ENCODE data around the gene NR1I3. TPM values are rescaled to one million over a fixed set of nuclear protein-coding genes. Genes with fewer than 3 reads are reported as not detected.

Gene NR1I3
- total RNA-seq, 4 donors from 2014 or later: not detected

DNA sequence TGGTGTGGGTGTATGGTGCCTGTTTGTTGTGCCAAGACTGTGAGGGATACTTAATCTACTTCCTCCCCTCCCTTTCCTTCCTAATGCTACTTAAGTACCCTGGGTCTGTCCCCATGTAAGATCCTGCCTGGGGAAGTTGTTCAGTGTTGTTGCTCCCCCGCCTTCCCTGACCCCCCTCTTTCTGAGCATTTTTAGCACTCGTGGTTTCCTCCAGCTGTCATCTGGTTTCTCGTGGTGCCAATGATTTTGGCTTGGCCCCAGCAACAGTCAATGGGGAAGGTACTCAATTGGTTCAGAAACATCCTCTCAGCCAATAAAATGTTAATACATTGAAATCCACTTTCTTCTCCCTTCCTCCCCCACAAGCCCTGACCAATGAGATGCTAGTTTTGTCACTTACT lies 52.7 kb downstream of the NR1I3 start:
- Histone ChIP-seq H3K4me1 (peaks cover 21% of the 10 kb centered on the region in 2 donors), H3K9me3 (no peaks in the 10 kb centered on the region), H3K4me3 (no peak overlapping the region), H3K27ac (peak overlapping the region; percentile 61 to 77 (median 69)), H3K27me3 (no peaks in the 10 kb centered on the region), H3K36me3 (no peaks in the 10 kb centered on the region)
- DNase-seq (peak; percentile 54 to 65), ATAC-seq (peak; percentile 71 to 77)
- TF ChIP-seq POLR2A (IDR thresholded peaks at IDR 0.05): no peak
- TF ChIP-seq, protein P1, sequence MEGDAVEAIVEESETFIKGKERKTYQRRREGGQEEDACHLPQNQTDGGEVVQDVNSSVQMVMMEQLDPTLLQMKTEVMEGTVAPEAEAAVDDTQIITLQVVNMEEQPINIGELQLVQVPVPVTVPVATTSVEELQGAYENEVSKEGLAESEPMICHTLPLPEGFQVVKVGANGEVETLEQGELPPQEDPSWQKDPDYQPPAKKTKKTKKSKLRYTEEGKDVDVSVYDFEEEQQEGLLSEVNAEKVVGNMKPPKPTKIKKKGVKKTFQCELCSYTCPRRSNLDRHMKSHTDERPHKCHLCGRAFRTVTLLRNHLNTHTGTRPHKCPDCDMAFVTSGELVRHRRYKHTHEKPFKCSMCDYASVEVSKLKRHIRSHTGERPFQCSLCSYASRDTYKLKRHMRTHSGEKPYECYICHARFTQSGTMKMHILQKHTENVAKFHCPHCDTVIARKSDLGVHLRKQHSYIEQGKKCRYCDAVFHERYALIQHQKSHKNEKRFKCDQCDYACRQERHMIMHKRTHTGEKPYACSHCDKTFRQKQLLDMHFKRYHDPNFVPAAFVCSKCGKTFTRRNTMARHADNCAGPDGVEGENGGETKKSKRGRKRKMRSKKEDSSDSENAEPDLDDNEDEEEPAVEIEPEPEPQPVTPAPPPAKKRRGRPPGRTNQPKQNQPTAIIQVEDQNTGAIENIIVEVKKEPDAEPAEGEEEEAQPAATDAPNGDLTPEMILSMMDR (IDR thresholded peaks at IDR 0.05 in 4 of 5, conservative IDR thresholded peaks at IDR 0.05 in 1 of 5): no peak
- in situ Hi-C loops (cut with MboI; ENCODE audit: low sequenced_read_pairs in 4 of 4) (loop anchor here in 1 of 4 donors (25.0 kb wide), 1 partner anchor 577 kb away; the partner anchor contains the start of gene ATF6), intact Hi-C loops (cut with DNase I; ENCODE audit: low total_unique reads) (no loop called here)

DNA sequence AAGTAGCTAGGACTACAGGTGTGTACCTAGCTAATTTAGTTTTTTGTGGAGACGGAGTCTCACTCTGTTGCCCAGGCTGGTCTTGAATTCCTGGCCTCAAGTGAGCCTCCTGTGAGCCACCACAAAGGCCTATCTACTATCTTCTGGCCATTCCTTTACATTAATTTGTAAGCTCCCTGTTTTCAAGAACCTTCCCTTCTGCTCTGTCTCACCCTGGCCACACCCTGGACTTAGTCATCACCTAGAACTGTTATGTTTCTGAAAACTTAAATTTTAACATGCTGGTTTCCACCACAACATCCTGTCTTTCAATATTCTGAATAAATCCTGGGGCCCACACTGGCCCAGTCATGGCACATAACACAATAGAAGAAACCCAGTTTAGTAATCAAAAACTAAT lies 55.8 kb downstream of the NR1I3 start:
- in situ Hi-C loops (cut with MboI; ENCODE audit: low sequenced_read_pairs in 4 of 4): loop anchor here in 1 of 4 donors (25.0 kb wide), 1 partner anchor 580 kb away; the partner anchor contains the start of gene ATF6
- Histone ChIP-seq H3K4me1 (peaks cover 21% of the 10 kb centered on the region in 2 donors), H3K27me3 (no peaks in the 10 kb centered on the region), H3K9me3 (no peaks in the 10 kb centered on the region), H3K4me3 (no peak overlapping the region), H3K27ac (no peak overlapping the region), H3K36me3 (no peaks in the 10 kb centered on the region)
- intact Hi-C loops (cut with DNase I; ENCODE audit: low total_unique reads): no loop called here
- ATAC-seq (no peak), DNase-seq (no peak)
- TF ChIP-seq, protein P1 (IDR thresholded peaks at IDR 0.05 in 4 of 5, conservative IDR thresholded peaks at IDR 0.05 in 1 of 5): no peak
- TF ChIP-seq POLR2A (IDR thresholded peaks at IDR 0.05): no peak

DNA sequence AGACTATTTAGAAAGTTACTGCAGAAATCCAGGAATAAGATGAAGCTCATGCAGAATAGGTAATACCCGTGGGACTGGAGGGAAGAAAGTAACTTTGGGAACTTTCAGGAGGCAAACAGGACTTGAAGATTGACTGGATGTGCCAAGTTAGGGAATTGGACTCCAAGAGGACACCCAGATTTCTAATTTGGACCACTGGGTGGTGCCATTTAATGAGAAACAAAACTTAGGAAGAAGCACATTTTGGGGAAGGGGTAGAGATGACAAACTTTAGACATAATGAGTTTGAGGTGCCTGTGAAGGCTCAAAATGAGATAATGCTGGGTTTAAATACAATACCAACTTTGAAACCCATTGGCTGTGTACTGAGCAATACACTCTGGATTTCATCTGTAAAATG lies 57.4 kb downstream of the NR1I3 start:
- peaks cover 21 to 22% of the 10 kb centered on the region in 2 donors for H3K4me1 ChIP-seq
- no peaks in the 10 kb centered on the region for H3K9me3 ChIP-seq
- in situ Hi-C loops (cut with MboI; ENCODE audit: low sequenced_read_pairs in 4 of 4): loop anchor here in 1 of 4 donors (25.0 kb wide), 1 partner anchor 582 kb away; the partner anchor contains the start of gene ATF6
- H3K36me3 ChIP-seq: no peaks in the 10 kb centered on the region
- ATAC-seq: no peak
- H3K27ac ChIP-seq: no peak overlapping the region
- intact Hi-C loops (cut with DNase I; ENCODE audit: low total_unique reads): no loop called here
- DNase-seq: no peak
- TF ChIP-seq POLR2A (IDR thresholded peaks at IDR 0.05): no peak
- TF ChIP-seq, protein P1 (IDR thresholded peaks at IDR 0.05 in 4 of 5, conservative IDR thresholded peaks at IDR 0.05 in 1 of 5): no peak
- no peak overlapping the region for H3K4me3 ChIP-seq
- no peaks in the 10 kb centered on the region for H3K27me3 ChIP-seq

DNA sequence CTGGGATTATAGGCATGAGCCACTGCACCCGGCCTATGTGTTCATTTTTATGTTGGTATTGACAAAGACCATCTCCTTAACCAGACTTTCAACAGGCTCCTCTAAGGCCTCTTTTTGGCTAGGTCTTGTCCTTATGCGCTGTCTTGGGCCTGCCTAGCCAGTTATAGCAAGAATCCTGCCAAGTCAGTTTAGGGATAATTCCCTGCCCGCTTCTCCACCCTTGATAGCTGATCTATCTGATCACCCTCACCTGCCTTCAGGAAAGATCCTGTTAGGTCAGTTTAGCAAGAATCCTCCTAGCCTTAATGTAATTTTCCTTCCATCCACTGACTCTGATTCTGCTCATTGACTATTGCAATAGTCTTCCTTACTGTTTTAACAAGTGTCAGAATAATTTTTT lies 58.3 kb downstream of the NR1I3 start:
- intact Hi-C loops (cut with DNase I; ENCODE audit: low total_unique reads): no loop called here
- H3K36me3 ChIP-seq: peaks cover 0 to 8% of the 10 kb centered on the region in 2 donors
- TF ChIP-seq POLR2A (IDR thresholded peaks at IDR 0.05): no peak
- TF ChIP-seq, protein P1 (IDR thresholded peaks at IDR 0.05 in 4 of 5, conservative IDR thresholded peaks at IDR 0.05 in 1 of 5): no peak
- H3K4me3 ChIP-seq: no peak overlapping the region
- peaks cover 12 to 15% of the 10 kb centered on the region in 2 donors for H3K4me1 ChIP-seq
- no peaks in the 10 kb centered on the region for H3K27me3 ChIP-seq
- no peak overlapping the region for H3K27ac ChIP-seq
- DNase-seq (no peak), ATAC-seq (no peak)
- no peaks in the 10 kb centered on the region for H3K9me3 ChIP-seq
- in situ Hi-C loops (cut with MboI; ENCODE audit: low sequenced_read_pairs in 4 of 4): loop anchor here in 1 of 4 donors (10.0 to 25.0 kb wide), 2 partner anchors 45 to 583 kb away; partner anchors contain the start of genes APOA2, ATF6 and TOMM40L

Small RNAs within 50 kb of the gene (microRNA-seq; reads per million reads assigned to microRNA genes)
- gene MIR5187 (ENCODE audit: borderline replicate concordance in 2 of 2): 0 to 2.6 reads per million in 2 donors

Other genes starting within 250 kb of the NR1I3 start
- 1 to 10 TPM; 3.1 to 6.0 (median 5.3) TPM for gene F11R, start 217.1 kb downstream of the NR1I3 start, total RNA-seq
- 10 to 100 TPM in 3 of 4 donors, 1 to 10 TPM in 1; 8.6 to 52.6 (median 16.8) TPM for gene TSTD1, start 199.2 kb downstream of the NR1I3 start, total RNA-seq
- gene USF1, start 192.2 kb downstream of the NR1I3 start, total RNA-seq: 10 to 100 TPM; 41.9 to 55.1 (median 49.1) TPM
- 1 to 10 TPM in 2 of 4 donors, under 1 TPM in 2; 0.61 to 1.6 (median 1.0) TPM for gene ARHGAP30, start 168.3 kb downstream of the NR1I3 start, total RNA-seq
- not detected for gene NECTIN4, start 148.6 kb downstream of the NR1I3 start, total RNA-seq
- gene KLHDC9, start 139.8 kb downstream of the NR1I3 start, total RNA-seq: 1 to 10 TPM in 2 of 4 donors, under 1 TPM in 2; 0.89 to 2.4 (median 1.3) TPM
- 100 to 1,000 TPM in 1 of 4 donors, 10 to 100 TPM in 3; 62.4 to 106 (median 74.1) TPM for gene PFDN2, start 120.2 kb downstream of the NR1I3 start, total RNA-seq
- 10 to 100 TPM; 16.1 to 20.4 (median 17.9) TPM for gene NIT1, start 120.1 kb downstream of the NR1I3 start, total RNA-seq
- gene DEDD, start 105.5 kb downstream of the NR1I3 start, total RNA-seq: 10 to 100 TPM; 40.2 to 60.2 (median 46.3) TPM
- gene UFC1, start 84.2 kb downstream of the NR1I3 start, total RNA-seq: 10 to 100 TPM; 57.9 to 66.7 (median 63.5) TPM
- gene USP21, start 78.7 kb downstream of the NR1I3 start, total RNA-seq: 10 to 100 TPM; 16.5 to 20.8 (median 18.0) TPM
- 10 to 100 TPM in 2 of 4 donors, 1 to 10 TPM in 2; 4.0 to 14.7 (median 7.3) TPM for gene PPOX, start 71.8 kb downstream of the NR1I3 start, total RNA-seq
- 10 to 100 TPM; 35.5 to 47.7 (median 43.7) TPM for gene B4GALT3, start 60.7 kb downstream of the NR1I3 start, total RNA-seq
- 10 to 100 TPM in 1 of 4 donors, 1 to 10 TPM in 3; 1.2 to 12.4 (median 5.2) TPM for gene ADAMTS4, start 39.1 kb downstream of the NR1I3 start, total RNA-seq
- gene NDUFS2, start 35.8 kb downstream of the NR1I3 start, total RNA-seq: 100 to 1,000 TPM; 206 to 260 (median 226) TPM
- 10 to 100 TPM in 3 of 4 donors, 1 to 10 TPM in 1; 4.2 to 20.4 (median 18.5) TPM for gene FCER1G, start 22.9 kb downstream of the NR1I3 start, total RNA-seq
- 10 to 100 TPM in 2 of 4 donors, not detected in 2; 22.2 to 57.8 TPM for gene APOA2, start 14.6 kb downstream of the NR1I3 start, total RNA-seq
- gene TOMM40L, start 12.1 kb downstream of the NR1I3 start, total RNA-seq: 10 to 100 TPM in 3 of 4 donors, 1 to 10 TPM in 1; 8.3 to 22.7 (median 16.9) TPM
- not detected for gene PCP4L1, start 20.5 kb upstream of the NR1I3 start, total RNA-seq
- gene MPZ, start 71.8 kb upstream of the NR1I3 start, total RNA-seq: 1 to 10 TPM in 3 of 4 donors, under 1 TPM in 1; 0.61 to 3.4 (median 2.1) TPM
- gene SDHC, start 76.2 kb upstream of the NR1I3 start, total RNA-seq: 100 to 1,000 TPM in 1 of 4 donors, 10 to 100 TPM in 3; 47.5 to 112 (median 63.8) TPM
- not detected for gene CFAP126, start 129.7 kb upstream of the NR1I3 start, total RNA-seq

Data from gastrocnemius medialis (tissue), 4 donors.